Measurements from ENCODE around the gene ZMIZ2.

GRCh38 chr7:44757739-44758138 lies 9.1 kb downstream of the ZMIZ2 start:
- TF ChIP-seq CTCF (IDR thresholded peaks at IDR 0.05), result no peak
- no peak for TF ChIP-seq ZFX (IDR thresholded peaks at IDR 0.05; ENCODE audit: borderline replicate concordance)
